Omental fat pad (tissue), 4 donors: ENCODE measurements around the gene TRIM56. TPM values are rescaled to one million over a fixed set of nuclear protein-coding genes. Genes with fewer than 3 reads are reported as not detected.
"Not testable (repeated sequence)": the region's sequence is repeated elsewhere in the genome, so short reads cannot be mapped to it uniquely, and the experiment has no call there.

ENCODE experiments used
- ATAC-seq: fragments of 150-250 bp; one replicate; pipeline ENCODE4 v1.9.1; 2016; ENCODE audit warnings: mild to moderate bottlenecking, moderate library complexity; ENCODE audit not compliant: low FRiP score
- DNase-seq: peaks from one replicate; pipeline ENCODE4 v3.0.0-alpha.2; 2019; ENCODE audit warnings: low spot score
- CTCF ChIP-seq, 3 donors: fragments of 450-650 bp; IDR thresholded peaks; one replicate each; pipeline ENCODE4 v1.5.1; 2016 to 2017; ENCODE audit warnings: antibody characterized with exemption in 3 of 3, mild to moderate bottlenecking in 3 of 3, moderate library complexity in 2 of 3
- total RNA-seq, 4 donors: library from RNA; depleted of rRNA; stranded (reverse); fragments of >200 nt; gene quantifications; one replicate each; pipeline ENCODE4 v1.1.0, GENCODE V29; 2016

Gene TRIM56
- total RNA-seq, 4 donors from 2014 or later, result 14.1 to 41.1 (median 20.9) TPM

GRCh38 chr7:101127460-101128039, 42.3 kb downstream of the TRIM56 start:
- DNase-seq (no peak), ATAC-seq (no peak)
- no peak for TF ChIP-seq CTCF (IDR thresholded peaks at IDR 0.05)

- DNase-seq (no peak), ATAC-seq (no peak)
- TF ChIP-seq CTCF (IDR thresholded peaks at IDR 0.05), result no peak
Measured at GRCh38 chr7:101128040-101128834, 43.0 kb downstream of the TRIM56 start.

GRCh38 chr7:101129603-101130117, 44.4 kb downstream of the TRIM56 start:
- no peak for TF ChIP-seq CTCF (IDR thresholded peaks at IDR 0.05)
- no peak for ATAC-seq
- DNase-seq, result no peak

- not testable (repeated sequence) for ATAC-seq
Measured at GRCh38 chr7:101132626-101133600, 47.6 kb downstream of the TRIM56 start.

GRCh38 chr7:101133621-101134398, 48.5 kb downstream of the TRIM56 start:
- no peak for DNase-seq
- TF ChIP-seq CTCF (IDR thresholded peaks at IDR 0.05), result no peak
- no peak for ATAC-seq

More at GRCh38 chr7:101132626-101133600, 47.6 kb downstream of the TRIM56 start:
- not testable (repeated sequence) for DNase-seq

GRCh38 chr7:101134399-101134980, 49.2 kb downstream of the TRIM56 start:
- DNase-seq (no peak), ATAC-seq (no peak)
- no peak for TF ChIP-seq CTCF (IDR thresholded peaks at IDR 0.05)
